Osteocyte (in vitro differentiated cells): ENCODE measurements around the gene TREML2. TPM values are rescaled to one million over a fixed set of nuclear protein-coding genes. Genes with fewer than 3 reads are reported as not detected.
A peak's percentile ranks its signal among the peaks of the same experiment; 100 is the strongest.

Experiments used
- DNase-seq: peaks from one replicate; pipeline ENCODE4 v3.0.0; 2021; ENCODE audit warnings: mixed read lengths; ENCODE audit not compliant: unreplicated experiment; ENCODE audit errors: extremely low spot score
- H3K27ac Mint-ChIP-seq: one replicate; pipeline ENCODE4 v1.8.0; 2021; ENCODE audit warnings: mild to moderate bottlenecking, mixed read lengths; ENCODE audit not compliant: unreplicated experiment
- H3K27me3 Mint-ChIP-seq: one replicate; pipeline ENCODE4 v1.8.0; 2021; ENCODE audit warnings: mixed read lengths; ENCODE audit not compliant: unreplicated experiment
- H3K36me3 Mint-ChIP-seq: one replicate; pipeline ENCODE4 v1.8.0; 2021; ENCODE audit warnings: mixed read lengths; ENCODE audit not compliant: unreplicated experiment
- H3K4me1 Mint-ChIP-seq: one replicate; pipeline ENCODE4 v1.8.0; 2021; ENCODE audit warnings: mixed read lengths; ENCODE audit not compliant: unreplicated experiment
- H3K4me3 Mint-ChIP-seq: one replicate; pipeline ENCODE4 v1.8.0; 2021; ENCODE audit warnings: mild to moderate bottlenecking, moderate library complexity, mixed read lengths; ENCODE audit not compliant: unreplicated experiment
- H3K9me3 Mint-ChIP-seq: one replicate; pipeline ENCODE4 v1.8.0; 2021; ENCODE audit warnings: mixed read lengths; ENCODE audit not compliant: unreplicated experiment
- CTCF ChIP-seq: fragments of 200-600 bp; sonication (generic); IDR thresholded peaks from 2 replicates; pipeline ENCODE4 v1.5.0; 2021; ENCODE audit warnings: antibody characterized with exemption, mild to moderate bottlenecking, moderate library complexity
- total RNA-seq: library from RNA; stranded (reverse); gene quantifications from 2 replicates; pipeline ENCODE4 v1.2.1, GENCODE V29; 2021

The TREML2 gene
- total RNA-seq, 1 donor from 2014 or later: not detected

DNA sequence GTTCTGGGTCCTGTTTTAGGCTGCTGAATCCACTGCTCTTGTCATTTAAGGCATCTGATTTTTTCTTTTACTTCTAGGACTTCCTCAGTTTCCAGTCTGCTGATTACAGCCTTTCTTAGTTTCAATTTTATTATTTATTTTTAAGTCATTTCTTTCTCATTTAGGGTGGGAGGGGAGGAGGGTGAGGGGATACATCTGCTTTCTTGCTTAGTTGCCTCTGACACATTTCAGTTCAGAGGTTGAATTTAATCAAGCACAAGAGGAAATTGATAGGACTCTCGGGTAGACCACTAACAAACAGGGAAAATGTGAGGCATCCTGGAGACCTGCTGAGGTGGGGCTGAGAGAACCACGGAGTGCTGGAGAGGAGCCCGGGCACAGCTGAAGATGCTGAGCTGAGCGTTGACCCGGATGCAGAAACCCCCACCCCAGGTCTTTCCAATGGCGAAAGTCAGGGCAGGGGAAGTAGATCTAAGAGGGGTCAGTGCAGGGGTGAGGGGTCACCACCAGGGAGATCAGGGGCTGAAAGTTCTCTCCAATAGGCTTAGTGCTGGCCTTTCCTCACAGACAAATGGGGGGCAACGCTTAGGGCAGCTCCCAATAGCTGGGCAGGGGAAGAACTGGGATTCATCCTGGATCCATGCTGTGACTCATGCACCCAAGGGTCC, 7.6 kb upstream of the TREML2 start:
- Mint-ChIP-seq H3K27me3 (peaks cover 51% of the 10 kb centered on the region), H3K4me3 (no peak overlapping the region), H3K4me1 (no peaks in the 10 kb centered on the region), H3K9me3 (no peaks in the 10 kb centered on the region), H3K36me3 (no peaks in the 10 kb centered on the region), H3K27ac (no peak overlapping the region)
- peak; percentile 67 for DNase-seq
- no peak for TF ChIP-seq CTCF

- Mint-ChIP-seq H3K9me3 (no peaks in the 10 kb centered on the region), H3K4me1 (peaks cover 2% of the 10 kb centered on the region), H3K4me3 (no peak overlapping the region), H3K27me3 (peaks cover 34% of the 10 kb centered on the region), H3K27ac (no peak overlapping the region), H3K36me3 (no peaks in the 10 kb centered on the region)
- DNase-seq: no peak
- no peak for TF ChIP-seq CTCF
Measured at GRCh38 chr6:41204156-41204555, 3.2 kb upstream of the TREML2 start.

DNA sequence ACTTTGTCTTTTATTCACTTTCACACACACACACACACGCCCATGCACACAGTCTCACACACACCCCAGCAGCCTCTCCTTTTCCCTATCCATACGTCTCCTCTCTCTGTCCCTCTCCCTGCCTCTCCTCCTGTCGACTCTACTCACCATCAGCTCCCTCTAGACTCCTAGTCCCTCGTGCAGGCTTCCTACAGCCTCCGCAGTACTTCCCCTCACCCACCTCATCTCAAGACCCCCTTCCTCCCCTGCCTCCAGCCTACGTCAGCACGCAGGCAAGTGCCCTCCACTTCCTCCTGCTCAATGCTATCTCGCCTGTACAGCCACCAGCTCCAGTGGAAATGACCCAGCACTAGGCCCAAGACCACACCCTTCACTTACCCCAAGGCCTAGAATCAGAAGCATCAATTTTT, 820 bp upstream of the TREML2 start:
- TF ChIP-seq CTCF: no peak
- Mint-ChIP-seq H3K36me3 (no peaks in the 10 kb centered on the region), H3K4me1 (peaks cover 2% of the 10 kb centered on the region), H3K27ac (no peak overlapping the region), H3K4me3 (no peak overlapping the region), H3K9me3 (no peaks in the 10 kb centered on the region), H3K27me3 (peaks cover 35% of the 10 kb centered on the region)
- peak; percentile 38 for DNase-seq

- Mint-ChIP-seq H3K27me3 (peaks cover 42% of the 10 kb centered on the region), H3K9me3 (no peaks in the 10 kb centered on the region), H3K4me1 (peaks cover 2% of the 10 kb centered on the region), H3K4me3 (no peak overlapping the region), H3K27ac (no peak overlapping the region), H3K36me3 (no peaks in the 10 kb centered on the region)
- TF ChIP-seq CTCF: no peak
- DNase-seq: peak; percentile 44
Measured at GRCh38 chr6:41200296-41200900, 551 bp downstream of the TREML2 start.

GRCh38 chr6:41199552-41200246, 1.2 kb downstream of the TREML2 start:
- H3K36me3 Mint-ChIP-seq: no peaks in the 10 kb centered on the region
- no peak overlapping the region for H3K4me3 Mint-ChIP-seq
- no peak for TF ChIP-seq CTCF
- H3K4me1 Mint-ChIP-seq: peaks cover 2% of the 10 kb centered on the region
- H3K27ac Mint-ChIP-seq: no peak overlapping the region
- H3K9me3 Mint-ChIP-seq: no peaks in the 10 kb centered on the region
- H3K27me3 Mint-ChIP-seq: peaks cover 40% of the 10 kb centered on the region
- DNase-seq: peak; percentile 30
